ENCODE data around the gene CFAP46. TPM values are rescaled to one million over a fixed set of nuclear protein-coding genes. Genes with fewer than 3 reads are reported as not detected.

Gene CFAP46
- total and polyA plus RNA-seq, 2 experiments from 2014 or later: 3.1 to 5.4 TPM

- TF ChIP-seq ZNF462 (CRISPR knock-in tag; IDR thresholded peaks at IDR 0.05) (no peak), STAT1 (IDR thresholded peaks at IDR 0.05; ENCODE audit: unreplicated experiment) (no peak), EZH2 (IDR thresholded peaks at IDR 0.05; ENCODE audit: low read depth, unreplicated experiment) (no peak), NANOG (IDR thresholded peaks at IDR 0.05; ENCODE audit: borderline replicate concordance) (no peak), ZNF114 (CRISPR knock-in tag; IDR thresholded peaks at IDR 0.05) (no peak), CTCF (conservative IDR thresholded peaks at IDR 0.05; ENCODE audit: low read depth in 2 of 2) (no peak), JUNB (IDR thresholded peaks at IDR 0.05; ENCODE audit: unreplicated experiment) (no peak), POLR2AphosphoS5 (IDR thresholded peaks at IDR 0.05; ENCODE audit: low read depth) (no peak), ETS1 (IDR thresholded peaks at IDR 0.05) (no peak), CREB1 (CRISPR knock-in tag; IDR thresholded peaks at IDR 0.05; ENCODE audit: low read depth) (no peak), EZH2phosphoT487 (IDR thresholded peaks at IDR 0.05; ENCODE audit: unreplicated experiment) (no peak), ZNF331 (CRISPR knock-in tag; IDR thresholded peaks at IDR 0.05; ENCODE audit: low read depth) (no peak)
- TF ChIP-seq, protein P1, sequence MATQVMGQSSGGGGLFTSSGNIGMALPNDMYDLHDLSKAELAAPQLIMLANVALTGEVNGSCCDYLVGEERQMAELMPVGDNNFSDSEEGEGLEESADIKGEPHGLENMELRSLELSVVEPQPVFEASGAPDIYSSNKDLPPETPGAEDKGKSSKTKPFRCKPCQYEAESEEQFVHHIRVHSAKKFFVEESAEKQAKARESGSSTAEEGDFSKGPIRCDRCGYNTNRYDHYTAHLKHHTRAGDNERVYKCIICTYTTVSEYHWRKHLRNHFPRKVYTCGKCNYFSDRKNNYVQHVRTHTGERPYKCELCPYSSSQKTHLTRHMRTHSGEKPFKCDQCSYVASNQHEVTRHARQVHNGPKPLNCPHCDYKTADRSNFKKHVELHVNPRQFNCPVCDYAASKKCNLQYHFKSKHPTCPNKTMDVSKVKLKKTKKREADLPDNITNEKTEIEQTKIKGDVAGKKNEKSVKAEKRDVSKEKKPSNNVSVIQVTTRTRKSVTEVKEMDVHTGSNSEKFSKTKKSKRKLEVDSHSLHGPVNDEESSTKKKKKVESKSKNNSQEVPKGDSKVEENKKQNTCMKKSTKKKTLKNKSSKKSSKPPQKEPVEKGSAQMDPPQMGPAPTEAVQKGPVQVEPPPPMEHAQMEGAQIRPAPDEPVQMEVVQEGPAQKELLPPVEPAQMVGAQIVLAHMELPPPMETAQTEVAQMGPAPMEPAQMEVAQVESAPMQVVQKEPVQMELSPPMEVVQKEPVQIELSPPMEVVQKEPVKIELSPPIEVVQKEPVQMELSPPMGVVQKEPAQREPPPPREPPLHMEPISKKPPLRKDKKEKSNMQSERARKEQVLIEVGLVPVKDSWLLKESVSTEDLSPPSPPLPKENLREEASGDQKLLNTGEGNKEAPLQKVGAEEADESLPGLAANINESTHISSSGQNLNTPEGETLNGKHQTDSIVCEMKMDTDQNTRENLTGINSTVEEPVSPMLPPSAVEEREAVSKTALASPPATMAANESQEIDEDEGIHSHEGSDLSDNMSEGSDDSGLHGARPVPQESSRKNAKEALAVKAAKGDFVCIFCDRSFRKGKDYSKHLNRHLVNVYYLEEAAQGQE (IDR thresholded peaks at IDR 0.05; ENCODE audit: unreplicated experiment): no peak
- Histone ChIP-seq H4K20me1 (replicated peaks; ENCODE audit: insufficient read depth) (no peaks in the 10 kb centered on the region), H3K27me3 (ENCODE audit: insufficient read depth) (no peaks in the 10 kb centered on the region), H3K27ac (ENCODE audit: low read depth) (no peak overlapping the region), H3K4me3 (no peak overlapping the region), H3F3A (replicated peaks; ENCODE audit: low read depth) (no peaks in the 10 kb centered on the region; the same call in 1 of the 2 replicates), H3K4me1 (ENCODE audit: insufficient read depth) (peaks cover 6% of the 10 kb centered on the region; the same call in 1 of the 2 replicates), H3K4me2 (no peak overlapping the region), H3K79me2 (replicated peaks; ENCODE audit: insufficient read depth) (no peaks in the 10 kb centered on the region), H2AFZ (no peak overlapping the region), H3K9me2 (ENCODE audit: insufficient read depth) (no peaks in the 10 kb centered on the region), H3K36me3 (ENCODE audit: insufficient read depth) (no peaks in the 10 kb centered on the region)
- H3K27me3 Mint-ChIP-seq (ENCODE audit: insufficient read depth, low read depth, poor library complexity): peaks cover 17% of the 10 kb centered on the region
- H3K4me3 Mint-ChIP-seq: no peak overlapping the region
- H3K36me3 Mint-ChIP-seq (ENCODE audit: low read depth): no peaks in the 10 kb centered on the region; the same call in 2 of the 3 replicates
- no peak for DNase-seq (ENCODE audit: low spot score)
- H3K27ac Mint-ChIP-seq: no peak overlapping the region
- peaks cover 10% of the 10 kb centered on the region for H3K4me1 Mint-ChIP-seq
- no peaks in the 10 kb centered on the region for H3K9me3 Mint-ChIP-seq
- no peak for ATAC-seq
Observed at GRCh38 chr10:132944510-132944909, 2.1 kb upstream of the CFAP46 start.
